IPS-18a (cell line): Measurements from ENCODE around the gene KCNC2.

Experiments
- H3K27ac ChIP-seq: one replicate; pipeline ENCODE4 v1.5.1; 2013; ENCODE audit warnings: low read length
- H3K27me3 ChIP-seq: one replicate; pipeline ENCODE4 v1.6.1; 2013; ENCODE audit warnings: mild to moderate bottlenecking, low read length; ENCODE audit not compliant: control insufficient read depth, insufficient read depth
- H3K36me3 ChIP-seq: one replicate; pipeline ENCODE4 v1.6.1; 2013; ENCODE audit warnings: low read depth, low read length; ENCODE audit not compliant: control insufficient read depth
- H3K4me1 ChIP-seq: one replicate; pipeline ENCODE4 v1.6.1; 2013; ENCODE audit warnings: low read depth, low read length; ENCODE audit not compliant: control insufficient read depth
- H3K4me3 ChIP-seq: one replicate; pipeline ENCODE4 v1.5.1; 2013; ENCODE audit warnings: low read length
- H3K9ac ChIP-seq: one replicate; pipeline ENCODE4 v1.6.1; 2013; ENCODE audit warnings: mild to moderate bottlenecking, low read length, moderate library complexity
- H3K9me3 ChIP-seq: one replicate; pipeline ENCODE4 v1.6.1; 2013; ENCODE audit warnings: low read depth, low read length; ENCODE audit not compliant: control insufficient read depth

The KCNC2 gene

DNA sequence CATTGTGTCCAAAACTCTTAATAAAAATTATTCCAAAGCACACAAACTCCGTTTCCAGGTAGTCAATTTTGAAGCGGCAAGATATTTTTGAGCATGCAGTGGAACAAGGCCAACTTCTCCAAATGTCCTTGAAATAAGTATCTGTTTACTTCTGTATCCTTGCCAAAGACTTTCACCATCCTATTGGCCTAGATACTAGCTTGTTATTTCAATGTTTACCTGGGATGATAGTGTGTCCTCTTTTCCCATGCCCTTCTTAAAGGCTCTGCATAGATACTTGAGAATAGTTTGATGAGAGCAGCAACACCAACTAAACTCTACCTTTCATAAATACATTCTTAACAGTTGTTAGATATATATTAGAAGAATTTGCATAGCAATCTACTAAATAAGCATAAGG lies 160.9 kb downstream of the KCNC2 start:
- no peak overlapping the region for H3K27ac ChIP-seq
- H3K36me3 ChIP-seq, result no peaks in the 10 kb centered on the region
- no peak overlapping the region for H3K9ac ChIP-seq
- H3K4me1 ChIP-seq, result no peaks in the 10 kb centered on the region
- no peak overlapping the region for H3K4me3 ChIP-seq
- no peaks in the 10 kb centered on the region for H3K27me3 ChIP-seq
- H3K9me3 ChIP-seq, result no peaks in the 10 kb centered on the region

DNA sequence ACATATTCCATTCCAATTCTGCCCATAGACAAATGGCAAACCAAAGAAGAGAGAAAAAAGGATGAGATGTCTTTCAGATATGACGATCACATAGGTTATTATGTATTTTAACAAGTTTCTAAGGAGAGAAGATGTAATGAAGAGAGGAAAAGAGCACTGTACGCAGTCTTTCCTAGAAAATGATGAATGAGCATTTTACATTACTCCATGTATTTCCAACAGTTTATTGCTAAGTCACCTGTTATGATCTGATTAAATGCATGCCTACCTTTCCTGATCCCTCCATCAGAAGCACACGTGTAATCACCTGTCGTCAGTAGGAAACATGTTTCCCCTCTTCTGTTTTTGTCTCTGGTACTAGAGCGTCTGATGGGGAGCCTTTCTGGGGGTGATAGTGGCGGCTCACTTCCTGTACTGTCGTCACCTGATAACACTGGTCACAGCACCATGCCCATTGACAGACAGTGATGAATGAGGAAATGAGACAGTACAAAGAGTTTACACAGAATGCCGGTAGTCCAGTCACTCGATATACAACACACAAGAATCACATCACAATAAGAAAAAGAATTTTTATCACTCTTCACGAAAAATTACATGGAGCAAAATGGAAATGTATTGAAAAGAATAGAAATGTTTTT lies 161.6 kb downstream of the KCNC2 start:
- Histone ChIP-seq H3K27ac (no peak overlapping the region), H3K9me3 (no peaks in the 10 kb centered on the region)

DNA sequence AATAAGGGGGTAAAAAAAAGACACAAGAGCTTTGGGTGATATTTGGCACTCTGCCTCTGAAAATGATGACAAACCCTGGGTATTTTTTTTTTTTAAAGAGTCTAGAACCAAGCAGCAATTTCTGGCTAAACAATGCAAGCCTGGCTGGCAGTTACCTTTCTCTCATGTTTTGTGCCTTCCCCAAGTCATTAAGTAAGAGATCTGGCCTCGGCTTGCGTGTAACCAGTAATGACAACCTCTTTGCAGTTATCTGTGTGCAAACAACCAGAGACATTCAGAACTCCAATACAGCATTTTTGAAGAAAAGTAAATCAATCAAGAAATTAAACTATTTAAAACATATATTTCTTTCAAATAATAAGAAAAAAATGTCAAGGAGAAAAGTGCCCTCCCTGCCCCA lies 167.5 kb downstream of the KCNC2 start:
- Histone ChIP-seq H3K27ac (no peak overlapping the region), H3K36me3 (no peaks in the 10 kb centered on the region), H3K9ac (no peak overlapping the region), H3K9me3 (no peaks in the 10 kb centered on the region), H3K4me3 (no peak overlapping the region), H3K4me1 (no peaks in the 10 kb centered on the region), H3K27me3 (no peaks in the 10 kb centered on the region)

More for the DNA sequence above, 161.6 kb downstream of the KCNC2 start:
- no peaks in the 10 kb centered on the region for H3K27me3 ChIP-seq
- no peaks in the 10 kb centered on the region for H3K36me3 ChIP-seq
- H3K4me3 ChIP-seq, result no peak overlapping the region
- no peak overlapping the region for H3K9ac ChIP-seq
- H3K4me1 ChIP-seq, result no peaks in the 10 kb centered on the region

DNA sequence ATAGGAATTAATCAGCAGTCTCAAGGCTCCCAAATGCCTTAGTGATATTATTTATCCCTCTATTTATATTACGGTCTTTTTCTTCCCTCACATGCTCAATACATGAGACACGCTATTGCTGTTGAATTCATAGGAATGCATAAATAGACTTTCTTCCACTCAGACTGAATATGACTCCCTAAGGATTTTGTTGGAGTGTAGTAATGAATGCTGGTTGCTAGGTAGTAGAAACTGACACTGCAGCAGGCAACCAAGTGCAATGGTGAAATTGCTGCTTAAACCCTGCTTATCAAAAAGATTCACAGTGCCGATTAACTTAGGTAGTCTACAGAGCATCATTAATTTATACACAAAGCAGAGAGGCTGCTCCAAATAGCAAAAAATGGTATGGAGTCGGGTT lies 168.2 kb downstream of the KCNC2 start:
- no peak overlapping the region for H3K9ac ChIP-seq
- H3K9me3 ChIP-seq, result no peaks in the 10 kb centered on the region
- H3K27ac ChIP-seq, result no peak overlapping the region
- H3K27me3 ChIP-seq, result no peaks in the 10 kb centered on the region
- no peak overlapping the region for H3K4me3 ChIP-seq
- no peaks in the 10 kb centered on the region for H3K4me1 ChIP-seq
- H3K36me3 ChIP-seq, result no peaks in the 10 kb centered on the region

DNA sequence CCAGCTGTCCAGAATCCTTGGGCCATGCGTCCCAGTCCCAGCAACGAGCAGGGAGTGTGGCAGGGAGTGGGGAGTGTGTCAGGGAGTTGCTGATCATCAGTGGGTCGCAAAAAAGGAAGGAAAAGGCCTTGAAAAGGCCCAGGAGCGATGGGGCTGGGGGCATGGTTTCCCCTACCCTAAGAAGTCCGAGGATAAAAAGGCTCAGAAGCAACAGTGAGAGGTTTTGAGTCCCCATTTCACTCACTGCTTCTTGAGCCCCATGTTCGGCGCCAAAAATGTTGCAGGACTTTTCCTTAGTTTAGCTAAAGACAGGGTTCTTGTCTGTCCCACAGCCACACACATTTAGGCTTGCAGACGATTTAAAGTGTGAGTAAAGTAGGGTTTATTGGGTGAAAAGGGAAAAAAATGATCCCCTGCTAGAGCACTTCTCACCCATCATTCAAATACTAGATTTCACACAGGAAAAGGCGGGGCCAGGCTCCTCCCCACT lies 189.5 kb downstream of the KCNC2 start:
- Histone ChIP-seq H3K27me3 (no peaks in the 10 kb centered on the region), H3K4me1 (no peaks in the 10 kb centered on the region), H3K9ac (no peak overlapping the region), H3K27ac (no peak overlapping the region), H3K9me3 (peaks cover 8% of the 10 kb centered on the region), H3K36me3 (no peaks in the 10 kb centered on the region), H3K4me3 (no peak overlapping the region)

DNA sequence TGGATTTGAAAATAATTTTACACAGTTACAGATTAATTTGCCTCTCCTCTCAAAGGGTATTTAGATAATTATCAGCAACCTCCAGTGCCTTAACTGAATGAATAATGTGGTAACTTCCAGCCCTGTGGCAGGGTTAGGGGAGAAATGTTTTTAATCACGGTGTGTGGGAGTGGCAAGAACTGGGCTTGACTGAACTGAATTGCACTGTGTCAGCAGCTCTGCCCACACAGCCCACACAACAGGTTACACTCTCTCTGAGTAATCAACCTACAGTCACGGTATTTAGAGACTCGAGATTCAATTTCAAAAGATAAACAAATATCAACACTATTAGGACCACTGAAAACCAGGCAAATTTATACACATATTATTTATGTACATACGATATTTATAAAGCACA lies 198.5 kb downstream of the KCNC2 start:
- H3K27me3 ChIP-seq, result no peaks in the 10 kb centered on the region
- H3K4me1 ChIP-seq, result no peaks in the 10 kb centered on the region
- no peak overlapping the region for H3K4me3 ChIP-seq
- no peaks in the 10 kb centered on the region for H3K9me3 ChIP-seq
- H3K9ac ChIP-seq, result no peak overlapping the region
- no peaks in the 10 kb centered on the region for H3K36me3 ChIP-seq
- no peak overlapping the region for H3K27ac ChIP-seq

DNA sequence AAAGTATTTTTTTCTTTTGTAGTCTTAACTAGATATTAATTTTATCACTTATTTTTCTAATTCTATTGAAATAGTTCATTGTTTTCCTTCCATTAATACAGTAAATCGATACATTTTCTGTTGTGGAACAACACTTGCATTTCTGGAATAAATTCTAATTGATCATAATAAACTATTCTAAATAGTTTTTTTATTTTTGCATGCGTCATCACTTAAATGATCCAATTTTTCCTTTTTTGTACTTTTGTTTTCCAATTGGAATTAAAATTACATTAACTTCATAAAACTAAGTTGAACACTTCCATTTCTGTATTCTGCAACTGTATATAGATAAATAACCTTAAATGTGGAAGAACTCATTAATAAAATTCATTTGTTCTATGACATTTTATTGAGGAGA lies 202.5 kb downstream of the KCNC2 start:
- H3K4me1 ChIP-seq, result no peaks in the 10 kb centered on the region
- no peaks in the 10 kb centered on the region for H3K36me3 ChIP-seq
- H3K27me3 ChIP-seq, result no peaks in the 10 kb centered on the region
- no peak overlapping the region for H3K9ac ChIP-seq
- H3K9me3 ChIP-seq, result no peaks in the 10 kb centered on the region
- no peak overlapping the region for H3K4me3 ChIP-seq
- no peak overlapping the region for H3K27ac ChIP-seq

DNA sequence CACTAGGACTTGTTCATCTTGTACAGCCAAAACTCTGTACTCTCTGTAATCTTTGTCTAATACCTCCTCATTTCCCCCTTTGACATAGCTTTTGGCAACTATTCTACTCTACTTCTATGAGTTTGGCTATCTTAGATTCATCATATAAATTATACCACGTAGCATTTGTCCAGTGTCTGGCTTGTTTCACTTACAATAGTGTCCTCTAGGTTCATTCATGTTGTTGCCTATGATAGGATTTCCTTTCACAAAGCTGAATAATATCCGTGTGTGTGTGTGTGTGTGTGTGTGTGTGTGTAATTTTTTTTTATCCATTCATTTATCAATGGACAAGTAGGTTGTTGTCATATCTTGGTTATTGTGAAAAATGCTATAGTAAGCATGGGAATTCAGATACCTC lies 209.5 kb downstream of the KCNC2 start:
- Histone ChIP-seq H3K27ac (no peak overlapping the region), H3K4me1 (no peaks in the 10 kb centered on the region), H3K36me3 (no peaks in the 10 kb centered on the region), H3K27me3 (no peaks in the 10 kb centered on the region), H3K9me3 (no peaks in the 10 kb centered on the region), H3K4me3 (no peak overlapping the region), H3K9ac (no peak overlapping the region)

DNA sequence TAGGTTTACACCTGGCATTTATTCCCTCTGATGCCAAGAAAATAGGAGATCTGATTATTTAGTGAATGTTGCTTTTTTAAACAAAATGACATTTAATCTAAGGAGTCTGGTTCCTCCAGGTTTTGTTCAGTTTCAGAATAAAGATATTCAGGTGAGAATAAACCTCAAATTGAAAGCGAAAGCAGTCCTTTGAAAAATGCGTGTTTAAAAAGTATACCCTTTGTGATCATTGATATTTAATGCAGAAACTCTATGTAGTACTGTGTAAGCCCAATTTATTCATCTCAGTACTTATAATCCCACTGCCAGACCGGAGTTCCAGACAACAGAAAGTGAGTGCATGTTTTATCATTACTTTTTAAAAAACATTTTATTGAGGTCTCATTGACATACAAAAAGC lies 210.2 kb downstream of the KCNC2 start:
- no peak overlapping the region for H3K4me3 ChIP-seq
- no peaks in the 10 kb centered on the region for H3K27me3 ChIP-seq
- H3K9ac ChIP-seq, result no peak overlapping the region
- H3K27ac ChIP-seq, result no peak overlapping the region
- no peaks in the 10 kb centered on the region for H3K9me3 ChIP-seq
- no peaks in the 10 kb centered on the region for H3K36me3 ChIP-seq
- H3K4me1 ChIP-seq, result no peaks in the 10 kb centered on the region
